ENCODE data around the gene CADM1.

Gene CADM1

DNA sequence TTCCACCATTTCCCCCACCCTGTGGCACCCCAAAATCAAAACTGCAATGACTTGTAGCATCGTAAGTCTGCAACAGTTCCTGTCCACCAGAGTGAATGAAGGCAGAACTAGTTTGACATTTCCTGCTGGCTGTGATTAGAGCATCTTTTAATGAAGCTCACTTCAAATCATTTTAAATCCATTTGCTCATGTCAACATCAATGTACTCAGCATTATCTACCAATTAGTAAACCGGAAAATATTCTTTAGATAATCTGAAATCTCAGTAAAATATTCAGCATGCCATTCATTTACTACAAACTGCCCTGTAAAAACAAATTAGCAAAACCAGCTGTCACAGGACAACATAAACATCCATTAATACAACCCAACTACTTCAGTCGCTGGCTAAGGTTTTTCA lies 38.1 kb downstream of the CADM1 start:
- TF ChIP-seq POLR2AphosphoS5 (IDR thresholded peaks at IDR 0.05; ENCODE audit: low read depth, low read length) (no peak), SIN3A (IDR thresholded peaks at IDR 0.05; ENCODE audit: borderline replicate concordance, insufficient read depth, low read length) (no peak), TAF1 (IDR thresholded peaks at IDR 0.05; ENCODE audit: borderline replicate concordance, insufficient read depth, low read length) (no peak), FOXP2 (optimal IDR thresholded peaks at IDR 0.05; ENCODE audit: borderline replicate concordance, extremely low read depth, extremely low read length, insufficient read depth) (no peak), REST (IDR thresholded peaks at IDR 0.05; ENCODE audit: insufficient read depth in 1 of 2, low read depth in 2 of 2, low read length in 2 of 2) (no peak)

DNA sequence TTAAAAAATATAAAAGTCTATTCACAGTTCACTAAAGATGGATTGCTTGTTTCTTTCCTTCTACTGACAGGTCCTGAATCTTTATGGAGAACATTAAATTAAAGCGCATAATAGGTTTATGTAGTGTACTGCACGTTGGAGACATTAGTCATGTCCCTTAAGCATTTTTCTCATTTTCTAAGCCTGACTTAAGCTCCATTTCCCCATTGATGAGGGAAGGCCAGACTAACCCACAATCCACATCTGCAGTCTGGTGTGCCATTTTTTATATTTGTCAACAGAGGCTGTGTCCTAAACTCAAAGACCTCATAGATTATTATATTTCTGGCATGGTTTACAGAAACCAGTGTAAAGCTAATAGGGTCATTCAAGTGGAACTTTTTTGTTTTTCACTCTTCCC lies 39.9 kb downstream of the CADM1 start:
- TF ChIP-seq TAF1 (IDR thresholded peaks at IDR 0.05; ENCODE audit: borderline replicate concordance, insufficient read depth, low read length): no peak
- TF ChIP-seq REST (IDR thresholded peaks at IDR 0.05; ENCODE audit: insufficient read depth in 1 of 2, low read depth in 2 of 2, low read length in 2 of 2): no peak
- no peak for TF ChIP-seq SIN3A (IDR thresholded peaks at IDR 0.05; ENCODE audit: borderline replicate concordance, insufficient read depth, low read length)
- no peak for TF ChIP-seq POLR2AphosphoS5 (IDR thresholded peaks at IDR 0.05; ENCODE audit: low read depth, low read length)
- TF ChIP-seq FOXP2 (optimal IDR thresholded peaks at IDR 0.05; ENCODE audit: borderline replicate concordance, extremely low read depth, extremely low read length, insufficient read depth): no peak

- TF ChIP-seq REST (IDR thresholded peaks at IDR 0.05; ENCODE audit: insufficient read depth in 1 of 2, low read depth in 2 of 2, low read length in 2 of 2) (no peak), TAF1 (IDR thresholded peaks at IDR 0.05; ENCODE audit: borderline replicate concordance, insufficient read depth, low read length) (no peak), FOXP2 (optimal IDR thresholded peaks at IDR 0.05; ENCODE audit: borderline replicate concordance, extremely low read depth, extremely low read length, insufficient read depth) (no peak), SIN3A (IDR thresholded peaks at IDR 0.05; ENCODE audit: borderline replicate concordance, insufficient read depth, low read length) (no peak), POLR2AphosphoS5 (IDR thresholded peaks at IDR 0.05; ENCODE audit: low read depth, low read length) (no peak)
Measured at GRCh38 chr11:115463606-115464005, 40.6 kb downstream of the CADM1 start.

GRCh38 chr11:115462757-115463156 lies 41.5 kb downstream of the CADM1 start:
- no peak for TF ChIP-seq SIN3A (IDR thresholded peaks at IDR 0.05; ENCODE audit: borderline replicate concordance, insufficient read depth, low read length)
- TF ChIP-seq POLR2AphosphoS5 (IDR thresholded peaks at IDR 0.05; ENCODE audit: low read depth, low read length): no peak
- TF ChIP-seq REST (IDR thresholded peaks at IDR 0.05; ENCODE audit: insufficient read depth in 1 of 2, low read depth in 2 of 2, low read length in 2 of 2): no peak
- TF ChIP-seq TAF1 (IDR thresholded peaks at IDR 0.05; ENCODE audit: borderline replicate concordance, insufficient read depth, low read length): no peak
- TF ChIP-seq FOXP2 (optimal IDR thresholded peaks at IDR 0.05; ENCODE audit: borderline replicate concordance, extremely low read depth, extremely low read length, insufficient read depth): no peak

GRCh38 chr11:115462004-115462541 lies 42.1 kb downstream of the CADM1 start:
- TF ChIP-seq FOXP2 (optimal IDR thresholded peaks at IDR 0.05; ENCODE audit: borderline replicate concordance, extremely low read depth, extremely low read length, insufficient read depth): no peak
- no peak for TF ChIP-seq POLR2AphosphoS5 (IDR thresholded peaks at IDR 0.05; ENCODE audit: low read depth, low read length)
- no peak for TF ChIP-seq TAF1 (IDR thresholded peaks at IDR 0.05; ENCODE audit: borderline replicate concordance, insufficient read depth, low read length)
- no peak for TF ChIP-seq REST (IDR thresholded peaks at IDR 0.05; ENCODE audit: insufficient read depth in 1 of 2, low read depth in 2 of 2, low read length in 2 of 2)
- no peak for TF ChIP-seq SIN3A (IDR thresholded peaks at IDR 0.05; ENCODE audit: borderline replicate concordance, insufficient read depth, low read length)

Data from PFSK-1 (cell line).